Epidermal melanocyte (primary cell): ENCODE results near the gene HTRA3.

ENCODE experiments used
- DNase-seq: peaks from one replicate; pipeline ENCODE4 v3.0.0; 2011; ENCODE audit warnings: low spot score; ENCODE audit not compliant: insufficient read length

The HTRA3 gene

DNA sequence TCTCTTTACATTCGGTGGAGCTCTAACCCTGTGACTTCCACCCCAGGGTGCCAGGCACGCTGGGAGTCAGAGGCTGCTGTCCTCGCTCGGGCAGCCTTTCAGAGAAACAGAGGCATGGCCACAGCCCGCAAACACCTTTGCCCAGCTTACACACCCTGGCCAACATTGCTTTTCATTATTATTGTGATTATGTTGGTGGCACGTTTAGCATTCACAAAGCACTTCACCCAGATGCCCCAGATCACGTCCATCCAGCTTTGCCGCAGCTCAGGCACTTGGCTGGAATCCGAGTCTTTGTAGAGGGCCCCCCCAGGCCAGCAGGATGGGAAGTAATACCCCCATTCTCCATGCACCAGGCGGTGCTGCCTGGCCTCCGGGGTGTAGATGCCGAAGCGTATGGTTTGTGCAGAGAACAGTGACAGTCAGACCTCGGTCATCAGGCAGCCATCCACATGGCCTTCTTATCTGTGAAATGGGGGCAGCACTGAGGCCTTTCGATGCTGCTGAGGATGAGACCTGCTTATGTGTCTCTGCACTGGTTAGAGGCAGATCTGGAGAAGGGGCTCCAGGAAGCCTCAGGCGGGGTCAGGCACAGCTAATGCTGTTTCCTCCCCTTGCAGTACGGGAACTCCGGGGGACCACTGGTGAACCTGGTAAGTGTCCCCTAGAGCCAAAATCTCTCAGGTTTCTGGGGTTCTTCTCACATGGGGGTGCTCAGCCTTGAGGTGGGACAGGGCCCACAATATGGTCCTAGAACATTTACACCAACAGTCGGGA, 22.3 kb downstream of the HTRA3 start:
- no peak for DNase-seq

DNA sequence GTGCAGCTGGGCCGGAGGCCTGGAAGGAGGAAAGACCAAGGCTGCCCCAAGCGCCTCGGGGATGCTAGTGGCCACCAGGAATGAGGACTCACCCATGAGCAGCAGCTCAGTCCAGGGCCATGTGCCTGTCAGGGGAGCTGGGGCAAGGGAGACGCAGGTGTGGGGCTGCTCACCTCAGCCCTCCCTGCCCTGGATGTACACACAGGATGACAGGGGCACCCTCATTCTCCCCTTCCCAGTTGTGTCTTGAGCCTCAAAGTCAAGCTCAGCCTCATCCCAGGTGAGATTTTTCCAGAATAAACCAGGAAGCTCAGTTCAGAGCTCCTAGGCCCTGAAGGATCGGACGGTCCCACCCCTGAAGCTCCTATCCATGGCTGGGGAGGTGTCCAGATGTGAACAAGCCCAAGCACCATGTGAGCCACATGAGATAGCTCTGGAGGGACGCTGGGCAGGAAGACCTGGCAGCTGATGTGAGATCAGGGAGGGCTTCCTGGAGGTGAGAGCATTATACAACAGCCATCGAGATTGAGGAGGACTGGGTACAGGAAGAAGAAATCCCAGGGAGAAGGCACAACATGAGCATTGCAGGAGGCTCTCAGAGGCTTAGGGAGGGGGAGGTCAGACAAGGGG, 23.0 kb downstream of the HTRA3 start:
- DNase-seq = no peak

DNA sequence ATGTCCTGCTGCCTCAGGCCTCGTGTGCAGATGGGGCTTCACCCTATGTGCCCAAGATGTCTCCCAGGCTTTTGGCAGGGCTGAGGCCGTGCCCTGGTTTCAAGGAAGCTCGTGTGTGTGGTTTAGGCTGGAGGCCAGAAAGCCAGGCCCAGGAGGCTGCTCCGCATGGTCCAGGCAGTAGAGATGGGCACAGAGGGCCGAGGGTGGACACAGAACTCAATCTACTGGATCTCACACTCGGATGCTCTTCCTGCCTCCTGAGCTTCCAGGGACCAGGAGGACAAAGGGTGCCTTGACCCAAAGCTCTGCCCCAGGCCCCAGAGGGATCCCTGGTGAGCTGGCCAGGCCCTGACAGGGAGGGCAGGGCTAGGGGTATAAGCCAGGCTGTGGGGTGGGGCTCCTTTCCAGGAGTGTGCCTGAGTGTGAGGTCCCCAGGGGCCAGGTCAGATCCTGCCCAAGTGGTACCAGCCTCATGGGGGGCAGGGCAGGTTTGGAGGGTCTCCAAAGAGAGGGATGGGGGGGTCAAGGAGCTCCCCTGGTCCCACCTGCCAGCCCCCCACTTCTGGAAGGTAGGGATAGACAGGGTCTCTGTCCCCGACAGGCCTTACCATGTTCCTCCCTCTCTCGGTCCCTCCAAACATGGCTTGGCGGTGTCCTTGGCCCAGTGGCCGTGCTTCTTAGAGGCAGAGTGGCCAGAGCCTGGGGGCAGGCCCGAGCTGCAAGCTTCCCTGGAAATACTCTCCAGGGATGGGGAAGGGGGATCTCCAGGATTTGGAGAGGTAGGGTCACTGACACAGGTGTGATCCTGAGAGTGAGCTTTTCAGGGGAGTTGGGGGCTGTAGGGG, 23.8 kb downstream of the HTRA3 start:
- no peak for DNase-seq

GRCh38 chr4:8294036-8294435, 24.5 kb downstream of the HTRA3 start:
- no peak for DNase-seq

- DNase-seq = no peak
Observed at GRCh38 chr4:8294775-8295174, 25.2 kb downstream of the HTRA3 start.

DNA sequence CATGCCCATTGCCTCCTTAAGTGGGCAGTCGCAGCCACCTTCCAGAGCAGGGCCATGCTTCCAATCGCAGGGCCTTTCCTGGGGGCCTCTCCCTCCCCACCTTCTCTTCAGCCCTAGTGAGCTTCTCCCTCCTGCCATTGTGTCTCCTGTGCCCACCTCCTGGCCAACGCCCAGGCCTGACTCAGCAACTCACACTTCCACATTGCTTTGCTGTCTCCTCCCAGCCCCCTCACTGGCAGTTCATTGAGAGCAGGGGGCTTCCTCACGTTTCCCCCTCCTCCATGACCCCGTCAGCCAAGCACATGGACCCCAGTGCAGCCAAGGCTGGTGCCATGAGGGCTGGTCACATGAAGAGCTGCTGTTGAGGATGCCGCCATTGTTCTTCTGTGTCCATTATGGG, 25.9 kb downstream of the HTRA3 start:
- no peak for DNase-seq

- no peak for DNase-seq
Observed at GRCh38 chr4:8296491-8296890, 26.9 kb downstream of the HTRA3 start.

GRCh38 chr4:8297141-8297601, 27.6 kb downstream of the HTRA3 start:
- no peak for DNase-seq

GRCh38 chr4:8297691-8298485, 28.3 kb downstream of the HTRA3 start:
- no peak for DNase-seq

GRCh38 chr4:8300832-8301231, 31.3 kb downstream of the HTRA3 start:
- no peak for DNase-seq

DNA sequence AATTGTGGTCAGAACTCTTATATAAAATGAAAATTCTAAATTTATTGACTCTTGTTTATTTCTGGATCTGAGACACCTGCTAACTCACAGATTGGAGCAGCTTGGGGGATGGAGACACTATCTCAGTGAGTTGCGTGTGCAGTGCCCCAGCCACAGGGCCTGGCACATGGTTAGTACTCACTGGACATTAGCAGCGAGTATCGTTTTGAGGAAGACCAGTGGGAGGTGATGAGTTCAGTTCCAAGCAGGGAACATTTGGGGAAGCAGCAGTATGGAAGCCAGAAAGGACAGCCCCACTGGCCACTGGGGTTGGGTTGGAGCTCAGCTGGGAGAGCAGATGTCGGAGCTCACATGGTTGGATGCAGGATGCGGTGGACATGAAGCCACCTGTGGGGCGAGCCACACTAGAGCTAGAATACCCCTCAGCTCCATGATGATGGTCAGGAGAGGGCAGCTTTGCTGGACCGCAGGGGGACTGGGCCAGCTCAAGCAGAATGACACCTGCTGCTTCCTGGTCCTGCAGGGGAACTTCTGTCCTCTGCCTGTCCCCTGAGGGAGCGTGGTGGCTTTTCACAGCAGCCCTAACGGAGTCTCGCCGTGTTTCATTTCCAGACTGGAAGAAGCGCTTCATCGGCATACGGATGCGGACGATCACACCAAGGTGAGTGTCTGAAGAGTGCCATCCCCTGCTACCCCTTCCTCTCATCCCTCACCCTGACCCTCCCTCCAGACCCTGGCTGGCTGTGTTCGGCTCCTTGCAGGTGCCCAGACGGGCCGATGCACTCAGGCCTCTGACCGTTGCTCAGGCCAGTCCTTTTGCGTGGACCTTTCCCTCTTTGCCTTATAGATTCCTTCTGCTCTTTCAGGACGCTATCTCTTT, 32.5 kb downstream of the HTRA3 start:
- no peak for DNase-seq

- no peak for DNase-seq
Observed at GRCh38 chr4:8303081-8303480, 33.5 kb downstream of the HTRA3 start.

- peak; percentile 43 for DNase-seq
Observed at GRCh38 chr4:8303485-8304281, 34.1 kb downstream of the HTRA3 start.

DNA sequence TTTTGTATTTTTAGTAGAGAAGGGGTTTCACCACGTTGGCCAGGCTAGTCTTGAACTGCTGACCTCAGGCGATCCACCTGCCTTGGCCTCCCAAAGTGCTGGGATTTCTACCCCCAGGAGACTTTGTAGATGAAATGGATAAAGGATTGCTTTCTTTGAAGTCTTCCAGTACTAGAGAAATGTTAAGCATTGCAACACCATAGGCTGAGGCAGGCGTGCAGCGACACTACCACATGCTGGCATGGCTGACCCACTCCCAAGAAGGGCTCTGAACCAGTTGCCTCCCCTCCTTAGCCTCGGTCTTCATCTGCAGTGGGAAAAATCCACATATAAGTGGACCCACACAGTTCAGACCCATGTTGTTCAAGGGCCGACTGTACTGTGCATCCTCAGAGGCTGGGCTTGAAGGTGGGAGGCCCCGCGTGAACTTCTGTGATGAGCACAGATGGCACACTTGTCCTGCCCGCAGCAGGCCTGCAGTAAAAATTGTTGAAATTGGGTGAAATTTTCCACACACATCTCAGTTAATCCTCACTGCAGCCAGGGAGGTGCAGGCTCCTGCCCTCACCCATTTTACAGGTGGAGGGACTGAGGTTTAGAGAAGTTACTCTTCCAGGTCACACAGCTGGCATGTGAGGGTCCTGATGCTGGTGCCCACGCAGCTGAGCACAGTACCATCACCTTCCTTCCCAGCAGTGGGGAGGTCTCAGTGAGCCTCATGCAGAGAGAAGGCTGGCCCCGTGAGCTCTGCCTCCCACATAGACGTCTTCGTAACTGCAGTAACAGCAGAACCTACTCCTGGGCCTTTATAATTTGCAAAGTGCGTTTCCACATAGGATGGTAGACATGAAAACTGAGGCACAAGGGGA, 35.5 kb downstream of the HTRA3 start:
- no peak for DNase-seq

DNA sequence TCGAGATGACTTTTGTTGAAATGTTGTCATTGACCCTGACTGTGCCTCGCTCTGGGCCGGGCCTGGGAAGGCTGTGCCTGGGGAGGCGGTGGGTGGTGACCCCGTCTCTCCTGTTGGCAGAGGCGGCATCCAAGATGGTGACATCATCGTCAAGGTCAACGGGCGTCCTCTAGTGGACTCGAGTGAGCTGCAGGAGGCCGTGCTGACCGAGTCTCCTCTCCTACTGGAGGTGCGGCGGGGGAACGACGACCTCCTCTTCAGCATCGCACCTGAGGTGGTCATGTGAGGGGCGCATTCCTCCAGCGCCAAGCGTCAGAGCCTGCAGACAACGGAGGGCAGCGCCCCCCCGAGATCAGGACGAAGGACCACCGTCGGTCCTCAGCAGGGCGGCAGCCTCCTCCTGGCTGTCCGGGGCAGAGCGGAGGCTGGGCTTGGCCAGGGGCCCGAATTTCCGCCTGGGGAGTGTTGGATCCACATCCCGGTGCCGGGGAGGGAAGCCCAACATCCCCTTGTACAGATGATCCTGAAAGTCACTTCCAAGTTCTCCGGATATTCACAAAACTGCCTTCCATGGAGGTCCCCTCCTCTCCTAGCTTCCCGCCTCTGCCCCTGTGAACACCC, 36.4 kb downstream of the HTRA3 start:
- DNase-seq = no peak

DNA sequence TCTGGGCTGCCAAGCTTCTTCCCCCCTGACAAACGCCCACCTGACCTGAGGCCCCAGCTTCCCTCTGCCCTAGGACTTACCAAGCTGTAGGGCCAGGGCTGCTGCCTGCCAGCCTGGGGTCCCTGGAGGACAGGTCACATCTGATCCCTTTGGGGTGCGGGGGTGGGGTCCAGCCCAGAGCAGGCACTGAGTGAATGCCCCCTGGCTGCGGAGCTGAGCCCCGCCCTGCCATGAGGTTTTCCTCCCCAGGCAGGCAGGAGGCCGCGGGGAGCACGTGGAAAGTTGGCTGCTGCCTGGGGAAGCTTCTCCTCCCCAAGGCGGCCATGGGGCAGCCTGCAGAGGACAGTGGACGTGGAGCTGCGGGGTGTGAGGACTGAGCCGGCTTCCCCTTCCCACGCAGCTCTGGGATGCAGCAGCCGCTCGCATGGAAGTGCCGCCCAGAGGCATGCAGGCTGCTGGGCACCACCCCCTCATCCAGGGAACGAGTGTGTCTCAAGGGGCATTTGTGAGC, 37.0 kb downstream of the HTRA3 start:
- DNase-seq = no peak

DNA sequence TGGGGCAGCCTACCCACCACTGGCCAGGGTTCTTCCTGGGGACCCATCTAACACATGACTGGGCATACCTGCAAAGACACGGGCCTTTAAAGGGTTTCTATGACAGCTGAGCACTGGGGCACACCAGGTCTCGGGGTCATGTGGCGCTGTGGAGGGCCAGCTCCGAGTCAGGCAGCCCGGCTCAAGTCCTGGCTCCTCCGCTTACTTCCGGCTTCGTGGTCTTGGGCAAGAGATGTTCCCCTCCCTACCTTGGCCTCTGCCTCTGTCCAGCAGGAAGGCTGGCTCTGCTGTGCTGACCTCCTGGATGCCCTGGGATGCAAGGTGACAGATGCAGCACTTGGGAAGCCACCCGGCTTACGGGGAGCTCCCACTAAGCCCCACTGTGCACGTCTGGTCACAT, 37.6 kb downstream of the HTRA3 start:
- DNase-seq = no peak

DNA sequence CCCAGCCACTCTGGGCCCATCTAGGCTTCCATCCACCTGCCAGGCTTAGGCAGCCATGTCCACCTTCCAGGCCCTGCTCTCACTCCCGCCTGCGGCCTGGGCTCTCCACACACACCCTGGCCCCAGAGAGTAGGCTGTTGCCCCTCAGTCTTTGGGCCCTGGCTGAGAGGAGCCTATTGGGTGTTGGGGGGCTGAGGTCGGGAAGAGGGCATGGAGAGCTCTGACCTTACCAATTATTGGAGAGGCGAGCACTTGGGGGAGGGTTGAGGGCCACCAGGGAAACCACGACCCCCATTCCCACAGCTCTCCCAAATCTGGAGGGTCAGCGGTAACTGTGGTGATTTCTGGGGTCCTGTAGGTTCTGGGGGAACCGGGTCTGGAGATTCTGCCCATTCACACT, 38.2 kb downstream of the HTRA3 start:
- no peak for DNase-seq
